HFF-Myc (cell line): Measurements from ENCODE around the gene AAMDC.

Source experiments
- DNase-seq: peaks from one replicate; pipeline ENCODE4 v3.0.0-alpha.2; 2011; ENCODE audit warnings: low read depth; ENCODE audit errors: extremely low read depth
- H3K4me3 ChIP-seq: replicated peaks from 2 replicates; pipeline ENCODE4 v1.5.1; 2011; ENCODE audit warnings: low read depth, mild to moderate bottlenecking, control low read depth, low read length
- TF ChIP-seq, protein P1 (sequence below): IDR thresholded peaks from 2 replicates; pipeline ENCODE4 v1.5.1; 2012; ENCODE audit warnings: mild to moderate bottlenecking, low read depth, low read length, control low read depth; ENCODE audit errors: missing control alignments

The AAMDC gene

GRCh38 chr11:77783025-77783424 is 37.9 kb upstream of the AAMDC start:
- DNase-seq: no peak
- no peak overlapping the region for H3K4me3 ChIP-seq
- TF ChIP-seq, protein P1, sequence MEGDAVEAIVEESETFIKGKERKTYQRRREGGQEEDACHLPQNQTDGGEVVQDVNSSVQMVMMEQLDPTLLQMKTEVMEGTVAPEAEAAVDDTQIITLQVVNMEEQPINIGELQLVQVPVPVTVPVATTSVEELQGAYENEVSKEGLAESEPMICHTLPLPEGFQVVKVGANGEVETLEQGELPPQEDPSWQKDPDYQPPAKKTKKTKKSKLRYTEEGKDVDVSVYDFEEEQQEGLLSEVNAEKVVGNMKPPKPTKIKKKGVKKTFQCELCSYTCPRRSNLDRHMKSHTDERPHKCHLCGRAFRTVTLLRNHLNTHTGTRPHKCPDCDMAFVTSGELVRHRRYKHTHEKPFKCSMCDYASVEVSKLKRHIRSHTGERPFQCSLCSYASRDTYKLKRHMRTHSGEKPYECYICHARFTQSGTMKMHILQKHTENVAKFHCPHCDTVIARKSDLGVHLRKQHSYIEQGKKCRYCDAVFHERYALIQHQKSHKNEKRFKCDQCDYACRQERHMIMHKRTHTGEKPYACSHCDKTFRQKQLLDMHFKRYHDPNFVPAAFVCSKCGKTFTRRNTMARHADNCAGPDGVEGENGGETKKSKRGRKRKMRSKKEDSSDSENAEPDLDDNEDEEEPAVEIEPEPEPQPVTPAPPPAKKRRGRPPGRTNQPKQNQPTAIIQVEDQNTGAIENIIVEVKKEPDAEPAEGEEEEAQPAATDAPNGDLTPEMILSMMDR: no peak

DNA sequence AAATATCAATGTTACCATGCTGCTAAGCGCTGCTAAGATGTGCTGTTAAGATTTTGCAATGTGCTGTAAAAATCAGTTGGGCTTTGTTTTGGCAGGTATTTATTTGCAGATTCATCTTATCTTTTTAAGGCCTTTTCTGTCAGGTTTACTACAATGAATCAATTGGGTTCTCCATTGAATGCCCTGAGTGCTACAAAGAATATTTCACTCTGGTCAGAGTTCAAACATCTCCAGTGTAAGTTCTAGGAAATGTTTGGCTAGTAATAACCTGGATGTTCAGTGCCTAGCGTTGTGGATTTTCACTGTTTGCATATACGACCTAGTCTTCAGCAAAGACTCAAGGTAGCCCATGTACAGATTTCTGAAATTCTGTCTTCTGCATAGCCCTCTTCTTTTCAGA is 36.4 kb upstream of the AAMDC start:
- no peak for DNase-seq
- H3K4me3 ChIP-seq: no peak overlapping the region
- TF ChIP-seq, protein P1: no peak

- no peak overlapping the region for H3K4me3 ChIP-seq
- no peak for DNase-seq
- TF ChIP-seq, protein P1: no peak
Observed at GRCh38 chr11:77789061-77789730, 31.7 kb upstream of the AAMDC start.

DNA sequence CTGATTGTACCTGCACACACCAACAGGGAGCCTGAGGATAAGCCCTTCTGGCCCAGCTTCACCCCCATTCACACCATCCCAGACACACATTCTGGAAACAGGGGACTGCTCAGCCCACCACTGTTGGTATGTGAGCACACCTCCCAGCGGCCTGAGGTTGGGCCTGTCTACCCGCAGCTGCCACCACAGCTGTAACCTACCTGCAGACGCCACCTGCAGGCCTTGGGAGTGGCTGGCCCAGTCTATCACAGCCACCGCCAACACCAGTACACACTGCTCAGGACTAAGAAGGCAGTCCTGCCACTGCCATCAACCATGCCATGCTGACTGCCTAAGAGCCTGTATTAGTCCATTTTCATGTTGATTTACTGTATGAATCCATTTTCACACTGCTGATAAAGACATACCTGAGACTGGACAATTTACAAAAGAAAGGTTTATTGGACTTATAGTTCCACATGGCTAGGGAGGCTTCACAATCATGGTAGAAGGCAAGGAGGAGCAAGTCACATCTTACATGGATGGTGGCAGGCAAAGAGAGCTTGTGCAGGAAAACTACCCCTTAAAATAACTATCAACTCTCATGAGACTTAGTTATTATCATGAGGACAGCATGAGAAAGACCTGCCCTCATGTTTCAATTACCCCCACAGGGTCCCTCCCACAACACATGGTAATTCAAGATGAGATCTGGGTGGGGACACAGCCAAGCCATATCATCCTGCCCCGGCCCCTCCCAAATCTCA is 31.0 kb upstream of the AAMDC start:
- TF ChIP-seq, protein P1: no peak
- no peak for DNase-seq

GRCh38 chr11:77791301-77791700 is 29.6 kb upstream of the AAMDC start:
- TF ChIP-seq, protein P1: no peak
- no peak overlapping the region for H3K4me3 ChIP-seq
- DNase-seq: no peak

More for the DNA sequence above, 31.0 kb upstream of the AAMDC start:
- no peak overlapping the region for H3K4me3 ChIP-seq

- H3K4me3 ChIP-seq: no peak overlapping the region
- no peak for DNase-seq
- TF ChIP-seq, protein P1: no peak
Observed at GRCh38 chr11:77793972-77794371, 27.0 kb upstream of the AAMDC start.
